ENCODE data around the gene BIRC6. TPM values are rescaled to one million over a fixed set of nuclear protein-coding genes. Genes with fewer than 3 reads are reported as not detected.
"Not testable (repeated sequence)": the region's sequence is repeated elsewhere in the genome, so short reads cannot be mapped to it uniquely, and the experiment has no call there.

The BIRC6 gene
- total and polyA plus RNA-seq, 3 donors from 2014 or later = 48.9 to 182 (median 177) TPM

GRCh38 chr2:32369222-32369621, 12.4 kb downstream of the BIRC6 start:
- TF ChIP-seq CTCF (IDR thresholded peaks at IDR 0.05) = no peak
- TF ChIP-seq POLR2A (IDR thresholded peaks at IDR 0.05) = no peak
- intact Hi-C loops (cut with DNase I; ENCODE audit: low total_unique reads) = no loop called here
- H3K27ac ChIP-seq = no peak overlapping the region
- no peaks in the 10 kb centered on the region for H3K4me1 ChIP-seq
- DNase-seq = no peak
- 95 to 98% methylated on average over 9 of the region's 9 CpGs for WGBS, 2 donors
- no peaks in the 10 kb centered on the region for H3K36me3 ChIP-seq (ENCODE audit: low read depth, missing control alignments)
- H3K9me3 ChIP-seq = no peaks in the 10 kb centered on the region
- H3K27me3 ChIP-seq = no peaks in the 10 kb centered on the region
- no peak overlapping the region for H3K4me3 ChIP-seq

GRCh38 chr2:32370942-32371341, 14.1 kb downstream of the BIRC6 start:
- H3K4me1 ChIP-seq; DNase-seq; H3K9me3 ChIP-seq; H3K4me3 ChIP-seq; H3K27ac ChIP-seq; H3K36me3 ChIP-seq (ENCODE audit: low read depth, missing control alignments); intact Hi-C loops (cut with DNase I; ENCODE audit: low total_unique reads); H3K27me3 ChIP-seq: not testable (repeated sequence)
- WGBS, 2 donors = 92 to 93% methylated on average over 5 of the region's 5 CpGs

GRCh38 chr2:32372519-32373182, 15.8 kb downstream of the BIRC6 start:
- Histone ChIP-seq H3K4me1 (no peaks in the 10 kb centered on the region), H3K9me3 (no peaks in the 10 kb centered on the region), H3K36me3 (ENCODE audit: low read depth, missing control alignments) (no peaks in the 10 kb centered on the region), H3K4me3 (no peak overlapping the region), H3K27me3 (no peaks in the 10 kb centered on the region), H3K27ac (no peak overlapping the region)
- WGBS, 2 donors = 94 to 100% methylated on average over 3 of the region's 3 CpGs
- intact Hi-C loops (cut with DNase I; ENCODE audit: low total_unique reads) = no loop called here
- DNase-seq = no peak
- TF ChIP-seq CTCF (IDR thresholded peaks at IDR 0.05) (no peak), POLR2A (IDR thresholded peaks at IDR 0.05) (no peak)

- 93 to 96% methylated on average over 12 of the region's 12 CpGs for WGBS, 2 donors
These were observed 18.5 kb downstream of the BIRC6 start for GRCh38 chr2:32375228-32375892.

GRCh38 chr2:32376756-32377155, 19.9 kb downstream of the BIRC6 start:
- Histone ChIP-seq H3K4me1 (no peaks in the 10 kb centered on the region), H3K27ac (no peak overlapping the region), H3K9me3 (no peaks in the 10 kb centered on the region), H3K4me3 (no peak overlapping the region), H3K36me3 (ENCODE audit: low read depth, missing control alignments) (no peaks in the 10 kb centered on the region), H3K27me3 (no peaks in the 10 kb centered on the region)
- TF ChIP-seq CTCF (IDR thresholded peaks at IDR 0.05) = no peak
- no peak for TF ChIP-seq POLR2A (IDR thresholded peaks at IDR 0.05)
- DNase-seq = no peak
- intact Hi-C loops (cut with DNase I; ENCODE audit: low total_unique reads) = no loop called here

More at GRCh38 chr2:32375228-32375892, 18.5 kb downstream of the BIRC6 start:
- Histone ChIP-seq H3K27ac (no peak overlapping the region), H3K36me3 (ENCODE audit: low read depth, missing control alignments) (no peaks in the 10 kb centered on the region), H3K4me3 (no peak overlapping the region), H3K27me3 (no peaks in the 10 kb centered on the region), H3K4me1 (no peaks in the 10 kb centered on the region), H3K9me3 (no peaks in the 10 kb centered on the region)
- no peak for TF ChIP-seq CTCF (IDR thresholded peaks at IDR 0.05)
- TF ChIP-seq POLR2A (IDR thresholded peaks at IDR 0.05) = no peak
- intact Hi-C loops (cut with DNase I; ENCODE audit: low total_unique reads) = no loop called here
- no peak for DNase-seq

Measured in testis (tissue), 3 donors.